Sigmoid colon (tissue), 4 donors: Measurements from ENCODE around the gene PCDHA5.
"Not testable (repeated sequence)": the region's sequence is repeated elsewhere in the genome, so short reads cannot be mapped to it uniquely, and the experiment has no call there.

Experiments used
- CTCF ChIP-seq, 4 experiments: fragments of 450-650 bp in 3 of 4; fragments of 200-600 bp in 1 of 4; IDR thresholded peaks; one replicate each; pipeline ENCODE4 v1.5.1; 2016 to 2019; ENCODE audit warnings: antibody characterized with exemption in 4 of 4, mild to moderate bottlenecking in 3 of 4, moderate library complexity in 2 of 4
- EP300 ChIP-seq, 4 donors: sonication (generic); formaldehyde crosslinking; IDR thresholded peaks; one replicate each; pipeline ENCODE4 v1.6.1; 2017; ENCODE audit warnings: antibody characterized with exemption in 4 of 4

GRCh38 chr5:140834439-140835008, 13.1 kb downstream of the PCDHA5 start:
- not testable (repeated sequence) for TF ChIP-seq CTCF, EP300 (IDR thresholded peaks at IDR 0.05)
